H9 (cell line): Measurements from ENCODE around the gene KLK2. TPM values are rescaled to one million over a fixed set of nuclear protein-coding genes. Genes with fewer than 3 reads are reported as not detected.

Experiments
- DNase-seq: peaks from one replicate; pipeline ENCODE4 v3.0.0-alpha.2; 2017
- H2AFZ ChIP-seq: one replicate; pipeline ENCODE4 v1.6.1; 2013; ENCODE audit warnings: mild to moderate bottlenecking, low read length, control low read depth, moderate library complexity
- H2AK5ac ChIP-seq: 2 replicates; pipeline ENCODE4 v1.6.1; 2013; ENCODE audit warnings: low read length, control low read depth, mixed read lengths; ENCODE audit not compliant: insufficient read length
- H2BK120ac ChIP-seq: one replicate; pipeline ENCODE4 v1.6.1; 2013; ENCODE audit warnings: low read depth, mild to moderate bottlenecking, low read length, control low read depth, inconsistent platforms; ENCODE audit not compliant: poor library complexity, severe bottlenecking
- H2BK12ac ChIP-seq: 2 replicates; pipeline ENCODE4 v1.6.1; 2013; ENCODE audit warnings: low read length, control low read depth, mixed read lengths, low read depth; ENCODE audit not compliant: insufficient read length
- H2BK15ac ChIP-seq: 2 replicates; pipeline ENCODE4 v1.6.1; 2013; ENCODE audit warnings: low read depth, low read length, control low read depth
- H2BK20ac ChIP-seq: one replicate; pipeline ENCODE4 v1.6.1; 2013; ENCODE audit warnings: low read depth, mild to moderate bottlenecking, low read length, control low read depth, inconsistent platforms; ENCODE audit not compliant: poor library complexity, severe bottlenecking
- H2BK5ac ChIP-seq: 2 replicates; pipeline ENCODE4 v1.6.1; 2013; ENCODE audit warnings: low read length, control low read depth, mixed read lengths; ENCODE audit not compliant: insufficient read length
- H3K14ac ChIP-seq: 2 replicates; pipeline ENCODE4 v1.6.1; 2013; ENCODE audit warnings: low read length, control low read depth; ENCODE audit not compliant: insufficient read depth
- H3K18ac ChIP-seq: 2 replicates; pipeline ENCODE4 v1.6.1; 2013; ENCODE audit warnings: low read depth, mild to moderate bottlenecking, mixed read lengths, low read length, control low read depth; ENCODE audit not compliant: insufficient read length
- H3K23ac ChIP-seq: 2 replicates; pipeline ENCODE4 v1.6.1; 2013; ENCODE audit warnings: low read length, control low read depth, mixed read lengths, low read depth; ENCODE audit not compliant: insufficient read length
- H3K23me2 ChIP-seq: 2 replicates; pipeline ENCODE4 v1.6.1; 2013; ENCODE audit warnings: low read depth, mild to moderate bottlenecking, mixed read lengths, low read length, control low read depth; ENCODE audit not compliant: insufficient read length, poor library complexity, severe bottlenecking
- H3K27ac ChIP-seq: 2 replicates; pipeline ENCODE4 v1.5.1; 2013; ENCODE audit warnings: low read length, control low read depth, mixed read lengths, low read depth; ENCODE audit not compliant: insufficient read length
- H3K27me3 ChIP-seq: 2 replicates; pipeline ENCODE4 v1.6.1; 2013; ENCODE audit warnings: low read length, control low read depth, inconsistent platforms; ENCODE audit not compliant: insufficient read depth
- H3K4ac ChIP-seq: 2 replicates; pipeline ENCODE4 v1.6.1; 2013; ENCODE audit warnings: low read depth, mild to moderate bottlenecking, control low read depth, inconsistent platforms, low read length, moderate library complexity
- H3K4me1 ChIP-seq: 2 replicates; pipeline ENCODE4 v1.6.1; 2013; ENCODE audit warnings: low read length, control low read depth, inconsistent platforms; ENCODE audit not compliant: insufficient read depth
- H3K4me2 ChIP-seq: 2 replicates; pipeline ENCODE4 v1.6.1; 2013; ENCODE audit warnings: low read length, control low read depth, mixed read lengths; ENCODE audit not compliant: insufficient read length, insufficient read depth
- H3K56ac ChIP-seq: 2 replicates; pipeline ENCODE4 v1.6.1; 2013; ENCODE audit warnings: low read depth, mild to moderate bottlenecking, mixed read lengths, low read length, control low read depth; ENCODE audit not compliant: insufficient read length
- H3K79me1 ChIP-seq: 2 replicates; pipeline ENCODE4 v1.6.1; 2013; ENCODE audit warnings: low read depth, mild to moderate bottlenecking, moderate library complexity, low read length, control low read depth, inconsistent platforms; ENCODE audit not compliant: insufficient read depth, poor library complexity, severe bottlenecking
- H3K79me2 ChIP-seq: 2 replicates; pipeline ENCODE4 v1.6.1; 2013; ENCODE audit warnings: low read length, control low read depth, inconsistent platforms; ENCODE audit not compliant: insufficient read depth
- H3K9ac ChIP-seq: 2 replicates; pipeline ENCODE4 v1.6.1; 2013; ENCODE audit warnings: low read length, control low read depth, mixed read lengths; ENCODE audit not compliant: insufficient read length; ENCODE audit errors: extremely low read depth
- H3K9me3 ChIP-seq: one replicate; pipeline ENCODE4 v1.6.1; 2013; ENCODE audit warnings: low read depth, low read length, inconsistent platforms; ENCODE audit not compliant: control insufficient read depth
- H3T11ph ChIP-seq: one replicate; pipeline ENCODE4 v1.6.1; 2013; ENCODE audit warnings: mild to moderate bottlenecking, low read length, control low read depth, inconsistent platforms
- H4K20me1 ChIP-seq: one replicate; pipeline ENCODE4 v1.6.1; 2013; ENCODE audit not compliant: control insufficient read depth, insufficient read length, insufficient read depth
- H4K5ac ChIP-seq: 2 replicates; pipeline ENCODE4 v1.6.1; 2013; ENCODE audit warnings: low read depth, mild to moderate bottlenecking, mixed read lengths, low read length, control low read depth; ENCODE audit not compliant: insufficient read length
- H4K8ac ChIP-seq: replicated peaks from 2 replicates; pipeline ENCODE4 v1.6.1; 2013; ENCODE audit warnings: low read length, control low read depth, mixed read lengths, low read depth; ENCODE audit not compliant: insufficient read length
- H4K91ac ChIP-seq: 2 replicates; pipeline ENCODE4 v1.6.1; 2013; ENCODE audit warnings: low read depth, mild to moderate bottlenecking, moderate library complexity, mixed read lengths, low read length, control low read depth; ENCODE audit not compliant: insufficient read length
- H3K27ac Mint-ChIP-seq, 3 experiments: 2 replicates in 2 of 3; 3 replicates in 1 of 3; pipeline ENCODE4 v1.8.0; 2020 to 2021; ENCODE audit warnings: mixed read lengths in 3 of 3, mild to moderate bottlenecking in 1 of 3, moderate library complexity in 1 of 3
- H3K27me3 Mint-ChIP-seq: 2 replicates; pipeline ENCODE4 v1.8.0; 2021; ENCODE audit warnings: low read depth, mild to moderate bottlenecking, moderate library complexity, mixed read lengths
- H3K36me3 Mint-ChIP-seq, 3 experiments: 2 replicates in 2 of 3; 3 replicates in 1 of 3; pipeline ENCODE4 v1.8.0; 2020 to 2021; ENCODE audit warnings: low read depth in 3 of 3, mixed read lengths in 3 of 3; ENCODE audit not compliant: insufficient read depth in 1 of 3
- H3K4me1 Mint-ChIP-seq, 2 experiments: 2 replicates each; pipeline ENCODE4 v1.8.0; 2020; ENCODE audit warnings: mixed read lengths in 2 of 2
- H3K4me3 Mint-ChIP-seq, 2 experiments: 2 replicates in 1 of 2; 3 replicates in 1 of 2; pipeline ENCODE4 v1.8.0; 2020 to 2021; ENCODE audit warnings: mild to moderate bottlenecking in 2 of 2, mixed read lengths in 2 of 2, moderate library complexity in 1 of 2
- H3K9me3 Mint-ChIP-seq, 2 experiments: 2 replicates in 1 of 2; 3 replicates in 1 of 2; pipeline ENCODE4 v1.8.0; 2020; ENCODE audit warnings: mild to moderate bottlenecking in 2 of 2, mixed read lengths in 2 of 2, moderate library complexity in 1 of 2
- CTCF ChIP-seq: fragments of 200-600 bp; sonication (generic); conservative IDR thresholded peaks from 3 replicates; pipeline ENCODE4 v1.8.0; 2021; ENCODE audit warnings: antibody characterized with exemption, mild to moderate bottlenecking
- WGBS: extraction: QIAGEN DNeasy Blood & Tissue Kit; methylation state at CpG from one replicate; pipeline ENCODE4 v1.1.7; 2013; ENCODE audit warnings: missing lambda C conversion rate, low lambda C conversion rate, mixed read lengths; ENCODE audit not compliant: insufficient read length; ENCODE audit errors: extremely low coverage; 5-methylcytosine and 5-hydroxymethylcytosine counted together
- total RNA-seq: library from RNA; stranded (reverse); gene quantifications from 2 replicates; pipeline ENCODE4 v1.2.1, GENCODE V29; 2021

The KLK2 gene
- total RNA-seq, 1 experiment from 2014 or later, result not detected

- H2AFZ ChIP-seq, result no peak overlapping the region
- no peaks in the 10 kb centered on the region for H3K4me1 Mint-ChIP-seq
- H3K36me3 Mint-ChIP-seq, result peaks cover 4 to 11% (median 7%) of the 10 kb centered on the region in 3 experiments; a peak in 5 of 7 replicates
Observed at GRCh38 chr19:50898018-50898417, 24.8 kb downstream of the KLK2 start.

More at GRCh38 chr19:50898018-50898417, 24.8 kb downstream of the KLK2 start:
- H3K27me3 Mint-ChIP-seq, result peaks cover 60% of the 10 kb centered on the region
- no peak overlapping the region for H3K14ac ChIP-seq
- no peak overlapping the region for H3K18ac ChIP-seq
- H3K79me2 ChIP-seq, result no peaks in the 10 kb centered on the region
- no peak overlapping the region for H3K4me2 ChIP-seq
- H4K91ac ChIP-seq, result no peak overlapping the region
- H3K27ac ChIP-seq, result no peak overlapping the region
- H3K4ac ChIP-seq, result no peak overlapping the region
- H3K9ac ChIP-seq, result no peak overlapping the region
- no peaks in the 10 kb centered on the region for H3K27me3 ChIP-seq
- H2BK20ac ChIP-seq, result no peak overlapping the region
- WGBS, result no CpG with 5 or more reads among the region's 4 CpGs
- no peak overlapping the region for H4K5ac ChIP-seq
- TF ChIP-seq CTCF, result no peak
- peaks cover 29% of the 10 kb centered on the region in 2 experiments for H3K9me3 Mint-ChIP-seq
- no peaks in the 10 kb centered on the region for H3K79me1 ChIP-seq
- no peaks in the 10 kb centered on the region for H3K23me2 ChIP-seq
- no peaks in the 10 kb centered on the region for H3K4me1 ChIP-seq
- no peak overlapping the region for H3K56ac ChIP-seq
- H3T11ph ChIP-seq, result no peak overlapping the region
- no peaks in the 10 kb centered on the region for H3K9me3 ChIP-seq
- H3K4me3 Mint-ChIP-seq, result no peak overlapping the region
- no peak overlapping the region for H3K23ac ChIP-seq
- no peak overlapping the region for H2BK5ac ChIP-seq
- no peak overlapping the region for H2BK120ac ChIP-seq
- H2BK12ac ChIP-seq, result no peak overlapping the region
- no peak overlapping the region for H4K8ac ChIP-seq
- no peak overlapping the region for H2BK15ac ChIP-seq
- H3K27ac Mint-ChIP-seq, result no peak overlapping the region
- no peaks in the 10 kb centered on the region for H4K20me1 ChIP-seq
- no peak for DNase-seq
- H2AK5ac ChIP-seq, result no peak overlapping the region
